Ascending aorta (tissue), 2 donors: Measurements from ENCODE around the gene MUC5B. TPM values are rescaled to one million over a fixed set of nuclear protein-coding genes. Genes with fewer than 3 reads are reported as not detected.

Experiments
- DNase-seq, 2 donors: peaks; one replicate each; pipeline ENCODE4 v3.0.0-alpha.2; 2019; ENCODE audit warnings: low spot score in 2 of 2
- H3K27ac ChIP-seq, 2 donors: fragments of 200-600 bp; sonication (generic); one replicate each; pipeline ENCODE4 v1.5.1; 2016 to 2017; ENCODE audit warnings: mild to moderate bottlenecking in 1 of 2
- H3K27me3 ChIP-seq: fragments of 200-600 bp; sonication (generic); one replicate; pipeline ENCODE4 v1.5.1; 2017
- H3K36me3 ChIP-seq, 2 donors: fragments of 200-600 bp; sonication (generic); one replicate each; pipeline ENCODE4 v1.5.1; 2016
- H3K4me1 ChIP-seq, 2 donors: fragments of 200-600 bp; sonication (generic); one replicate each; pipeline ENCODE4 v1.5.1; 2016 to 2017; ENCODE audit warnings: mild to moderate bottlenecking in 1 of 2
- H3K4me3 ChIP-seq, 2 donors: fragments of 200-600 bp; sonication (generic); one replicate each; pipeline ENCODE4 v1.5.1; 2016 to 2017; ENCODE audit warnings: mild to moderate bottlenecking in 1 of 2
- H3K9me3 ChIP-seq, 2 donors: fragments of 200-600 bp; sonication (generic); one replicate each; pipeline ENCODE4 v1.5.1; 2016
- intact Hi-C: fragments of 100-400 bp; cut with DNase I; formaldehyde crosslinking; loops from one replicate; pipeline ENCODE4 v1.15.1; 2023
- total RNA-seq: library from RNA; depleted of rRNA; stranded (reverse); fragments of >200 nt; gene quantifications from one replicate; pipeline ENCODE4 v1.1.0, GENCODE V29; 2016
- TF ChIP-seq, protein P1 (sequence below), 3 experiments: fragments of 200-600 bp in 2 of 3; fragments of 450-650 bp in 1 of 3; sonication (generic) in 2 of 3; IDR thresholded peaks; one replicate each; pipeline ENCODE4 v1.5.1; 2016 to 2019; ENCODE audit warnings: antibody characterized with exemption in 3 of 3, mild to moderate bottlenecking in 1 of 3, moderate library complexity in 1 of 3

Gene MUC5B
- total RNA-seq, 1 donor from 2014 or later = under 0.01 TPM

DNA sequence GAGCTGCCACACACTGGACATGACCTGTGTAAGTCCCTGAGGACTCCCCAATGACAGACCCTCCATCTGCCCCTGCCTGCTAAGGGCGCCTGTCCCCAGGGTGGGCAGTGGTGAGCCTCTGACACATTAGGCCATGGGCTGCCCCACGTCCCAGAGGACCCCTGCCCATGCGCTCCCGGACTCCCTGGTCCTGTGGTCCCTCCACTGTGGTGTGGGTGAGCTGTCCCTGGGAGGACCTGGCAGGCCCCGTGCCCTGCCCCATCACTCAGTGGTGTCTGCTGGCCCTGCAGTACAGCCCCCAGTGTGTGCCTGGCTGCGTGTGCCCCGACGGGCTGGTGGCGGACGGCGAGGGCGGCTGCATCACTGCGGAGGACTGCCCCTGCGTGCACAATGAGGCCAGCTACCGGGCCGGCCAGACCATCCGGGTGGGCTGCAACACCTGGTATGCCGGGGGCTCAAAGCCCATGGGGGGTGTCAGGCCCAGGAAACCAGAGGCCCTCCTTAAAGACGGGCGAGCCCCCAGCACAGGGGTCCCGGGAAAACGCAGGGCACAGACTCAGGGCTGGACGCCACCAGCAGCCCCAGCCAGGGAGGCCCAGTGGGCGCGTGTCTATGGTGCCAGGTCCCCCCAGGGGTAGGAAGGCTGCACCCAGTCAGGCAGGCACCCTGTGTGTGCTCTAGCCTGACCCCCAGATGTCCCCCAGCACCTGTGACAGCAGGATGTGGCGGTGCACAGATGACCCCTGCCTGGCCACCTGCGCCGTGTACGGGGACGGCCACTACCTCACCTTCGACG lies 46.4 kb upstream of the MUC5B start:
- intact Hi-C loops = no loop called here
- Histone ChIP-seq H3K4me1 (no peaks in the 10 kb centered on the region), H3K9me3 (no peaks in the 10 kb centered on the region), H3K27ac (no peak overlapping the region), H3K4me3 (no peak overlapping the region), H3K36me3 (no peaks in the 10 kb centered on the region), H3K27me3 (no peaks in the 10 kb centered on the region)
- no peak for DNase-seq
- TF ChIP-seq, protein P1, sequence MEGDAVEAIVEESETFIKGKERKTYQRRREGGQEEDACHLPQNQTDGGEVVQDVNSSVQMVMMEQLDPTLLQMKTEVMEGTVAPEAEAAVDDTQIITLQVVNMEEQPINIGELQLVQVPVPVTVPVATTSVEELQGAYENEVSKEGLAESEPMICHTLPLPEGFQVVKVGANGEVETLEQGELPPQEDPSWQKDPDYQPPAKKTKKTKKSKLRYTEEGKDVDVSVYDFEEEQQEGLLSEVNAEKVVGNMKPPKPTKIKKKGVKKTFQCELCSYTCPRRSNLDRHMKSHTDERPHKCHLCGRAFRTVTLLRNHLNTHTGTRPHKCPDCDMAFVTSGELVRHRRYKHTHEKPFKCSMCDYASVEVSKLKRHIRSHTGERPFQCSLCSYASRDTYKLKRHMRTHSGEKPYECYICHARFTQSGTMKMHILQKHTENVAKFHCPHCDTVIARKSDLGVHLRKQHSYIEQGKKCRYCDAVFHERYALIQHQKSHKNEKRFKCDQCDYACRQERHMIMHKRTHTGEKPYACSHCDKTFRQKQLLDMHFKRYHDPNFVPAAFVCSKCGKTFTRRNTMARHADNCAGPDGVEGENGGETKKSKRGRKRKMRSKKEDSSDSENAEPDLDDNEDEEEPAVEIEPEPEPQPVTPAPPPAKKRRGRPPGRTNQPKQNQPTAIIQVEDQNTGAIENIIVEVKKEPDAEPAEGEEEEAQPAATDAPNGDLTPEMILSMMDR (IDR thresholded peaks at IDR 0.05) = no peak

GRCh38 chr11:1177020-1177770 lies 45.7 kb upstream of the MUC5B start:
- intact Hi-C loops = no loop called here
- no peaks in the 10 kb centered on the region for H3K27me3 ChIP-seq
- H3K9me3 ChIP-seq = no peaks in the 10 kb centered on the region
- H3K27ac ChIP-seq = no peak overlapping the region
- no peak overlapping the region for H3K4me3 ChIP-seq
- no peaks in the 10 kb centered on the region for H3K36me3 ChIP-seq
- TF ChIP-seq, protein P1 (IDR thresholded peaks at IDR 0.05) = no peak
- no peak for DNase-seq
- H3K4me1 ChIP-seq = no peaks in the 10 kb centered on the region

- Histone ChIP-seq H3K27ac (no peak overlapping the region), H3K4me1 (no peaks in the 10 kb centered on the region), H3K4me3 (no peak overlapping the region), H3K9me3 (no peaks in the 10 kb centered on the region), H3K36me3 (no peaks in the 10 kb centered on the region), H3K27me3 (no peaks in the 10 kb centered on the region)
- no peak for DNase-seq
- TF ChIP-seq, protein P1 (IDR thresholded peaks at IDR 0.05) = no peak
- intact Hi-C loops = no loop called here
These were observed 45.1 kb upstream of the MUC5B start for GRCh38 chr11:1177771-1178090.

- intact Hi-C loops = no loop called here
- Histone ChIP-seq H3K27ac (no peak overlapping the region), H3K4me1 (no peaks in the 10 kb centered on the region), H3K36me3 (no peaks in the 10 kb centered on the region), H3K9me3 (no peaks in the 10 kb centered on the region), H3K4me3 (no peak overlapping the region), H3K27me3 (no peaks in the 10 kb centered on the region)
- no peak for DNase-seq
- TF ChIP-seq, protein P1 (IDR thresholded peaks at IDR 0.05) = no peak
These were observed 44.5 kb upstream of the MUC5B start for GRCh38 chr11:1178201-1178885.

DNA sequence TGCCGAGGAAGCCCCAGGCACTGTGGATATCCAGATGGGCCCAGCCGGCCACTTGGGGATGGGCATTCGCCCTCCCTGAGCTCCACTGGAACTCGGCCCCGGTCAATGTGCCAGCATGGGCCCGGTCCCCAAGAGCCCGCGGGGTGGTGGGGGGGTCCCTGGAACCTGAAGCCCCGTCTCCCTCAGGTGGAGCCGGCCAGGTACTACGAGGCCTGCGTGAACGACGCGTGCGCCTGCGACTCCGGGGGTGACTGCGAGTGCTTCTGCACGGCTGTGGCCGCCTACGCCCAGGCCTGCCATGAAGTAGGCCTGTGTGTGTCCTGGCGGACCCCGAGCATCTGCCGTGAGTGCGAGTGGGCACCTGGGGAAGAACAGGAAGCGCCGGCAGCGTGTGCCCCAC lies 44.0 kb upstream of the MUC5B start:
- Histone ChIP-seq H3K27me3 (no peaks in the 10 kb centered on the region), H3K4me1 (no peaks in the 10 kb centered on the region), H3K9me3 (no peaks in the 10 kb centered on the region), H3K27ac (no peak overlapping the region), H3K4me3 (no peak overlapping the region), H3K36me3 (no peaks in the 10 kb centered on the region)
- no peak for DNase-seq
- TF ChIP-seq, protein P1 (IDR thresholded peaks at IDR 0.05) = no peak
- intact Hi-C loops = no loop called here
